ENCODE data around the gene NID1.

DNA sequence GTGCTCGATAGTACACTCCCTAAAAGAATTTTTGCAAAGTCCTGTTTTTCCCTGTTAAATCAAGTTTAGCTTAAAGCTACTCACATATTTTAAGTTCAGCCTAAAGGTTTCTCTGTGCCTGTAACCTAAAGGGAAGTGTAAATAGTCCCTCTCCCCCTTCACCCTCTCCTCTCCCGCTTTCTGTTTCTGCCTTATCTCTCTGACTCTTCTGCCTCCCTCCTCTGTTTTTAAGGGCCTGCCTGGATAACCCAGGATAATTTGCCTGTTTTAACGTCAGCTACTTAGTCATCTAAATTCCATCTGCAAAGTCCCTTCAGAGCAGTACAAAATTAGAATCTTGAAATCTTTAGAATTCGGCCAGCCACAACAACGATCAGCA lies 92.6 kb downstream of the NID1 start:
- TF ChIP-seq NFYB (CRISPR knock-in tag; conservative IDR thresholded peaks at IDR 0.05; ENCODE audit: low read depth), result no peak
- TF ChIP-seq, protein P1, sequence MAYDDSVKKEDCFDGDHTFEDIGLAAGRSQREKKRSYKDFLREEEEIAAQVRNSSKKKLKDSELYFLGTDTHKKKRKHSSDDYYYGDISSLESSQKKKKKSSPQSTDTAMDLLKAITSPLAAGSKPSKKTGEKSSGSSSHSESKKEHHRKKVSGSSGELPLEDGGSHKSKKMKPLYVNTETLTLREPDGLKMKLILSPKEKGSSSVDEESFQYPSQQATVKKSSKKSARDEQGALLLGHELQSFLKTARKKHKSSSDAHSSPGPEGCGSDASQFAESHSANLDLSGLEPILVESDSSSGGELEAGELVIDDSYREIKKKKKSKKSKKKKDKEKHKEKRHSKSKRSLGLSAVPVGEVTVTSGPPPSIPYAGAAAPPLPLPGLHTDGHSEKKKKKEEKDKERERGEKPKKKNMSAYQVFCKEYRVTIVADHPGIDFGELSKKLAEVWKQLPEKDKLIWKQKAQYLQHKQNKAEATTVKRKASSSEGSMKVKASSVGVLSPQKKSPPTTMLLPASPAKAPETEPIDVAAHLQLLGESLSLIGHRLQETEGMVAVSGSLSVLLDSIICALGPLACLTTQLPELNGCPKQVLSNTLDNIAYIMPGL (CRISPR knock-in tag; IDR thresholded peaks at IDR 0.05), result no peak
